SK-N-SH treated with all-trans-retinoic acid at 6 μM for 48 hours (cell line): ENCODE measurements around the gene USH2A.

Experiments used
- ATAC-seq: fragments of 200-7000 bp; cut with Tn5 transposase; 3 replicates; pipeline ENCODE4 v1.9.1; 2020; ENCODE audit warnings: mild to moderate bottlenecking, moderate library complexity
- ARNTL ChIP-seq: fragments of 450-650 bp; formaldehyde crosslinking; IDR thresholded peaks from 2 replicates; pipeline ENCODE4 v1.5.0; 2020; ENCODE audit warnings: low read depth, mild to moderate bottlenecking, moderate library complexity, borderline replicate concordance
- BACH2 ChIP-seq: fragments of 250-450 bp; sonication (Bioruptor Pico); IDR thresholded peaks from 2 replicates; pipeline ENCODE4 v1.9.0; 2021; ENCODE audit warnings: mild to moderate bottlenecking, borderline replicate concordance
- CREB5 ChIP-seq: fragments of 250-450 bp; sonication (Bioruptor Pico); IDR thresholded peaks from 2 replicates; pipeline ENCODE4 v1.5.1; 2020; ENCODE audit warnings: low read depth, mild to moderate bottlenecking, moderate library complexity
- CSDC2 ChIP-seq: fragments of 250-450 bp; sonication (Bioruptor Pico); IDR thresholded peaks from 2 replicates; pipeline ENCODE4 v1.5.0; 2020; ENCODE audit warnings: mild to moderate bottlenecking, moderate library complexity
- CSRNP3 ChIP-seq: fragments of 250-450 bp; sonication (Bioruptor Pico); IDR thresholded peaks from 2 replicates; pipeline ENCODE4 v1.5.1; 2021; ENCODE audit warnings: mild to moderate bottlenecking, moderate library complexity
- ESRRG ChIP-seq: fragments of 250-450 bp; sonication (Bioruptor Pico); IDR thresholded peaks from 2 replicates; pipeline ENCODE4 v1.6.1; 2021; ENCODE audit warnings: mild to moderate bottlenecking
- ISL1 ChIP-seq: fragments of 250-450 bp; sonication (Bioruptor Pico); IDR thresholded peaks from 2 replicates; pipeline ENCODE4 v2.1.2; 2022; ENCODE audit warnings: mild to moderate bottlenecking, moderate library complexity
- OSR1 ChIP-seq: fragments of 250-450 bp; sonication (Bioruptor Pico); IDR thresholded peaks from 2 replicates; pipeline ENCODE4 v1.8.0; 2022; ENCODE audit warnings: moderate library complexity, mild to moderate bottlenecking, inconsistent platforms
- PATZ1 ChIP-seq: fragments of 250-450 bp; sonication (Bioruptor Pico); IDR thresholded peaks from 2 replicates; pipeline ENCODE4 v1.8.0; 2020; ENCODE audit warnings: mild to moderate bottlenecking, moderate library complexity, borderline replicate concordance
- POU6F1 ChIP-seq: fragments of 250-450 bp; sonication (Bioruptor Pico); IDR thresholded peaks from 2 replicates; pipeline ENCODE4 v1.8.0; 2021; ENCODE audit warnings: low read depth, mild to moderate bottlenecking, moderate library complexity, borderline replicate concordance
- PPARA ChIP-seq: fragments of 250-450 bp; sonication (Bioruptor Pico); IDR thresholded peaks from 2 replicates; pipeline ENCODE4 v1.5.0; 2020; ENCODE audit warnings: mild to moderate bottlenecking, borderline replicate concordance
- RARB ChIP-seq: fragments of 250-450 bp; sonication (Bioruptor Pico); IDR thresholded peaks from 2 replicates; pipeline ENCODE4 v1.8.0; 2021; ENCODE audit warnings: mild to moderate bottlenecking, moderate library complexity
- SNAI2 ChIP-seq: fragments of 250-450 bp; sonication (Bioruptor Pico); IDR thresholded peaks from 2 replicates; pipeline ENCODE4 v1.5.0; 2020; ENCODE audit warnings: mild to moderate bottlenecking, moderate library complexity
- TCF4 ChIP-seq: fragments of 250-450 bp; sonication (Bioruptor Pico); IDR thresholded peaks from 2 replicates; pipeline ENCODE4 v1.8.0; 2021; ENCODE audit warnings: mild to moderate bottlenecking, moderate library complexity, borderline replicate concordance
- TOX ChIP-seq: fragments of 250-450 bp; sonication (Bioruptor Pico); IDR thresholded peaks from 2 replicates; pipeline ENCODE4 v1.8.0; 2021; ENCODE audit warnings: mild to moderate bottlenecking, moderate library complexity, borderline replicate concordance
- ZC3H10 ChIP-seq: fragments of 250-450 bp; sonication (Bioruptor Pico); IDR thresholded peaks from 2 replicates; pipeline ENCODE4 v1.5.1; 2021; ENCODE audit warnings: mild to moderate bottlenecking, moderate library complexity
- ZFP3 ChIP-seq: fragments of 250-450 bp; sonication (Bioruptor Pico); IDR thresholded peaks from 2 replicates; pipeline ENCODE4 v1.5.0; 2020; ENCODE audit warnings: mild to moderate bottlenecking, moderate library complexity
- ZFP30 ChIP-seq: fragments of 450-650 bp; formaldehyde crosslinking; IDR thresholded peaks from 2 replicates; pipeline ENCODE4 v1.5.0; 2022; ENCODE audit warnings: mild to moderate bottlenecking, moderate library complexity
- ZNF565 ChIP-seq: fragments of 450-650 bp; formaldehyde crosslinking; conservative IDR thresholded peaks from 2 replicates; pipeline ENCODE4 v1.5.0; 2020; ENCODE audit warnings: low read depth, mild to moderate bottlenecking, moderate library complexity
- ZNF70 ChIP-seq: fragments of 450-650 bp; formaldehyde crosslinking; IDR thresholded peaks from 2 replicates; pipeline ENCODE4 v1.5.0; 2020; ENCODE audit warnings: mild to moderate bottlenecking, moderate library complexity
- TF ChIP-seq, protein P1 (sequence below): fragments of 250-450 bp; sonication (Bioruptor Pico); IDR thresholded peaks from 2 replicates; pipeline ENCODE4 v1.5.0; 2020; ENCODE audit warnings: mild to moderate bottlenecking, moderate library complexity

USH2A gene

GRCh38 chr1:216464489-216464888 lies 41.2 kb upstream of the USH2A start:
- TF ChIP-seq OSR1 (CRISPR knock-in tag) (peak; percentile 84; the same call in 1 of the 2 replicates), ESRRG (CRISPR knock-in tag) (no peak), CSRNP3 (no peak), CREB5 (CRISPR knock-in tag) (no peak), POU6F1 (peak; percentile 97; the same call in 1 of the 2 replicates), ZFP3 (CRISPR knock-in tag) (no peak), TOX (CRISPR knock-in tag) (peak; percentile 61; the same call in 1 of the 2 replicates), ISL1 (CRISPR knock-in tag) (peak; percentile 78), ARNTL (no peak), CSDC2 (CRISPR knock-in tag) (no peak)
- ATAC-seq: peak; percentile 89

DNA sequence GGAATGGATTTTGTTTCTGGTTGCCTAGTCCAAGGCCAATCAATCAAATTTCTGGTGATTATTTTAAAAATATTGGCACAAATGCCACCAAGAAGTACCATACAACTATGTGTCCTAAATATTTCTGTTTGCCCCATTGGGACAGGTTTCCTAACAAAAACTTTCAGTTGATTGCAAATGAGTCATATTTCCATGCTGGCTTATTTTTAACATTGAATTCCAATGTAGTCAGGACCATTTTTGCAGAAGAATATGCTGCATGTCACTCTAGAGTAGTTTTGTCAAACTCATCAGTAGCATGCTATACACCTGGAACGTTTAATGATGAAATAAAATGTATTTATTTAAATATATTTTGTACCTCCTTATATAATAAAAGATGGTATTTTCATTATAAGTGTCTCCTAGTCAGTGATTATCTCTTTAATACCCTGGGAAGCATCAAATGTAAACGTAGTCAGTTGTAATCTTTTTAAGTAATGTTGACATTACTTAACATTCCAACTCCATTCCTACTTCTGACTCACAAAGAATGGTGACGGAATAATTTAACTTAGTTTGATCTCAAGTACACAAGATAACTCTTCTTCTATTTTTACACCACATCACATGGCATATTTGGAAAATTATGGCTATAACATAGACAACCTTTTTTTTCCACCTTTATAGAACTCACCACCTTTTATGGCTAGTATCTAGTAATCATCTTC lies 39.0 kb upstream of the USH2A start:
- ATAC-seq: peak; percentile 46
- TF ChIP-seq RARB: no peak
- TF ChIP-seq ZC3H10 (CRISPR knock-in tag): peak; percentile 23; the same call in 1 of the 2 replicates
- no peak for TF ChIP-seq POU6F1
- TF ChIP-seq PATZ1 (CRISPR knock-in tag): peak; percentile 73; the same call in 1 of the 2 replicates
- no peak for TF ChIP-seq ZNF565
- no peak for TF ChIP-seq TCF4
- no peak for TF ChIP-seq BACH2 (CRISPR knock-in tag)
- peak; percentile 89 for TF ChIP-seq TOX (CRISPR knock-in tag)
- peak; percentile 98 for TF ChIP-seq ISL1 (CRISPR knock-in tag)

- no peak for ATAC-seq
- TF ChIP-seq BACH2 (CRISPR knock-in tag) (no peak), OSR1 (CRISPR knock-in tag) (no peak), ZNF70 (CRISPR knock-in tag) (no peak), ZFP30 (CRISPR knock-in tag) (no peak), PPARA (CRISPR knock-in tag) (no peak), CREB5 (CRISPR knock-in tag) (no peak), TOX (CRISPR knock-in tag) (no peak), SNAI2 (CRISPR knock-in tag) (no peak), ARNTL (no peak), ISL1 (CRISPR knock-in tag) (no peak), CSRNP3 (no peak), CSDC2 (CRISPR knock-in tag) (no peak), POU6F1 (no peak)
- TF ChIP-seq, protein P1, sequence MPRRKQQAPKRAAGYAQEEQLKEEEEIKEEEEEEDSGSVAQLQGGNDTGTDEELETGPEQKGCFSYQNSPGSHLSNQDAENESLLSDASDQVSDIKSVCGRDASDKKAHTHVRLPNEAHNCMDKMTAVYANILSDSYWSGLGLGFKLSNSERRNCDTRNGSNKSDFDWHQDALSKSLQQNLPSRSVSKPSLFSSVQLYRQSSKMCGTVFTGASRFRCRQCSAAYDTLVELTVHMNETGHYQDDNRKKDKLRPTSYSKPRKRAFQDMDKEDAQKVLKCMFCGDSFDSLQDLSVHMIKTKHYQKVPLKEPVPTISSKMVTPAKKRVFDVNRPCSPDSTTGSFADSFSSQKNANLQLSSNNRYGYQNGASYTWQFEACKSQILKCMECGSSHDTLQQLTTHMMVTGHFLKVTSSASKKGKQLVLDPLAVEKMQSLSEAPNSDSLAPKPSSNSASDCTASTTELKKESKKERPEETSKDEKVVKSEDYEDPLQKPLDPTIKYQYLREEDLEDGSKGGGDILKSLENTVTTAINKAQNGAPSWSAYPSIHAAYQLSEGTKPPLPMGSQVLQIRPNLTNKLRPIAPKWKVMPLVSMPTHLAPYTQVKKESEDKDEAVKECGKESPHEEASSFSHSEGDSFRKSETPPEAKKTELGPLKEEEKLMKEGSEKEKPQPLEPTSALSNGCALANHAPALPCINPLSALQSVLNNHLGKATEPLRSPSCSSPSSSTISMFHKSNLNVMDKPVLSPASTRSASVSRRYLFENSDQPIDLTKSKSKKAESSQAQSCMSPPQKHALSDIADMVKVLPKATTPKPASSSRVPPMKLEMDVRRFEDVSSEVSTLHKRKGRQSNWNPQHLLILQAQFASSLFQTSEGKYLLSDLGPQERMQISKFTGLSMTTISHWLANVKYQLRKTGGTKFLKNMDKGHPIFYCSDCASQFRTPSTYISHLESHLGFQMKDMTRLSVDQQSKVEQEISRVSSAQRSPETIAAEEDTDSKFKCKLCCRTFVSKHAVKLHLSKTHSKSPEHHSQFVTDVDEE (CRISPR knock-in tag): no peak
Observed at GRCh38 chr1:216461466-216461865, 38.2 kb upstream of the USH2A start.
